ENCODE data around the gene JPH2.

JPH2 gene

GRCh38 chr20:44187772-44188709, 1.1 kb upstream of the JPH2 start:
- DNase-seq (ENCODE audit: low read depth) = peak; percentile 73

GRCh38 chr20:44186674-44187053, 324 bp downstream of the JPH2 start:
- no peak for DNase-seq (ENCODE audit: low read depth)

- no peak for DNase-seq (ENCODE audit: low read depth)
Observed at GRCh38 chr20:44186201-44186600, 787 bp downstream of the JPH2 start.

- DNase-seq (ENCODE audit: low read depth) = no peak
Observed at GRCh38 chr20:44185574-44185973, 1.4 kb downstream of the JPH2 start.

- DNase-seq (ENCODE audit: low read depth) = no peak
Observed at GRCh38 chr20:44183282-44183681, 3.7 kb downstream of the JPH2 start.

- DNase-seq (ENCODE audit: low read depth) = no peak
Observed at GRCh38 chr20:44182863-44183262, 4.1 kb downstream of the JPH2 start.

GRCh38 chr20:44182135-44182765, 4.7 kb downstream of the JPH2 start:
- DNase-seq (ENCODE audit: low read depth) = no peak

GRCh38 chr20:44181611-44182010, 5.4 kb downstream of the JPH2 start:
- DNase-seq (ENCODE audit: low read depth) = no peak

- DNase-seq (ENCODE audit: low read depth) = no peak
Observed at GRCh38 chr20:44180814-44181213, 6.2 kb downstream of the JPH2 start.

GRCh38 chr20:44176833-44177534, 10.0 kb downstream of the JPH2 start:
- no peak for DNase-seq (ENCODE audit: low read depth)

GRCh38 chr20:44174996-44175765, 11.8 kb downstream of the JPH2 start:
- no peak for DNase-seq (ENCODE audit: low read depth)

GRCh38 chr20:44173846-44174245, 13.1 kb downstream of the JPH2 start:
- no peak for DNase-seq (ENCODE audit: low read depth)

GRCh38 chr20:44173116-44173515, 13.9 kb downstream of the JPH2 start:
- no peak for DNase-seq (ENCODE audit: low read depth)

GRCh38 chr20:44172572-44172950, 14.4 kb downstream of the JPH2 start:
- DNase-seq (ENCODE audit: low read depth) = no peak

- DNase-seq (ENCODE audit: low read depth) = no peak
Observed at GRCh38 chr20:44171775-44172571, 15.0 kb downstream of the JPH2 start.

GRCh38 chr20:44170816-44171410, 16.1 kb downstream of the JPH2 start:
- no peak for DNase-seq (ENCODE audit: low read depth)

- DNase-seq (ENCODE audit: low read depth) = no peak
Observed at GRCh38 chr20:44167736-44168135, 19.3 kb downstream of the JPH2 start.

- DNase-seq (ENCODE audit: low read depth) = peak; percentile 69
Observed at GRCh38 chr20:44166477-44166876, 20.5 kb downstream of the JPH2 start.

GRCh38 chr20:44166008-44166407, 21.0 kb downstream of the JPH2 start:
- DNase-seq (ENCODE audit: low read depth) = peak; percentile 65

- no peak for DNase-seq (ENCODE audit: low read depth)
Observed at GRCh38 chr20:44160133-44160532, 26.9 kb downstream of the JPH2 start.

- no peak for DNase-seq (ENCODE audit: low read depth)
Observed at GRCh38 chr20:44159711-44160110, 27.3 kb downstream of the JPH2 start.

Measured in GM04504 (cell line).